ENCODE results near the gene THOC1.
"Not testable (repeated sequence)": the region's sequence is repeated elsewhere in the genome, so short reads cannot be mapped to it uniquely, and the experiment has no call there.

The THOC1 gene

GRCh38 chr18:295756-296490, 28.1 kb upstream of the THOC1 start:
- TF ChIP-seq CTCF (IDR thresholded peaks at IDR 0.05; ENCODE audit: insufficient read depth, low read depth, low read length, missing control alignments): no peak

GRCh38 chr18:294566-294965, 26.7 kb upstream of the THOC1 start:
- H3K4me3 ChIP-seq (ENCODE audit: low read length): no peak overlapping the region
- no peak for TF ChIP-seq CTCF (IDR thresholded peaks at IDR 0.05; ENCODE audit: insufficient read depth, low read depth, low read length, missing control alignments)
- no peak for DNase-seq (ENCODE audit: low read depth)

More at GRCh38 chr18:295756-296490, 28.1 kb upstream of the THOC1 start:
- H3K4me3 ChIP-seq (ENCODE audit: low read length): no peak overlapping the region
- no peak for DNase-seq (ENCODE audit: low read depth)

GRCh38 chr18:293536-293935, 25.7 kb upstream of the THOC1 start:
- H3K4me3 ChIP-seq (ENCODE audit: low read length): no peak overlapping the region
- no peak for TF ChIP-seq CTCF (IDR thresholded peaks at IDR 0.05; ENCODE audit: insufficient read depth, low read depth, low read length, missing control alignments)
- no peak for DNase-seq (ENCODE audit: low read depth)

GRCh38 chr18:292271-292670, 24.4 kb upstream of the THOC1 start:
- DNase-seq (ENCODE audit: low read depth): no peak
- no peak overlapping the region for H3K4me3 ChIP-seq (ENCODE audit: low read length)
- TF ChIP-seq CTCF (IDR thresholded peaks at IDR 0.05; ENCODE audit: insufficient read depth, low read depth, low read length, missing control alignments): no peak

GRCh38 chr18:289970-290369, 22.1 kb upstream of the THOC1 start:
- H3K4me3 ChIP-seq (ENCODE audit: low read length): not testable (repeated sequence)

GRCh38 chr18:289026-289425, 21.2 kb upstream of the THOC1 start:
- no peak for TF ChIP-seq CTCF (IDR thresholded peaks at IDR 0.05; ENCODE audit: insufficient read depth, low read depth, low read length, missing control alignments)
- no peak overlapping the region for H3K4me3 ChIP-seq (ENCODE audit: low read length)
- no peak for DNase-seq (ENCODE audit: low read depth)

More at GRCh38 chr18:289970-290369, 22.1 kb upstream of the THOC1 start:
- not testable (repeated sequence) for DNase-seq (ENCODE audit: low read depth)

GRCh38 chr18:286515-287310, 18.9 kb upstream of the THOC1 start:
- DNase-seq (ENCODE audit: low read depth): peak; percentile 13
- H3K4me3 ChIP-seq (ENCODE audit: low read length): no peak overlapping the region
- peak; percentile 40 for TF ChIP-seq CTCF (IDR thresholded peaks at IDR 0.05; ENCODE audit: insufficient read depth, low read depth, low read length, missing control alignments)
